HL-60 (cell line): ENCODE data around the gene IFI30.

Source experiments
- DNase-seq, 2 experiments: peaks; one replicate each; pipeline ENCODE4 v3.0.0-alpha.2; 2010 to 2020; ENCODE audit warnings: low read depth in 1 of 2, low spot score in 1 of 2
- H3K27ac ChIP-seq: fragments of 250-450 bp; sonication (Bioruptor Pico); replicated peaks from 2 replicates; pipeline ENCODE4 v1.5.1; 2020; ENCODE audit warnings: mild to moderate bottlenecking, moderate library complexity
- H3K27me3 ChIP-seq: fragments of 250-450 bp; sonication (Bioruptor Pico); 2 replicates; pipeline ENCODE4 v1.5.1; 2021; ENCODE audit warnings: mild to moderate bottlenecking, moderate library complexity; ENCODE audit not compliant: insufficient read depth, poor library complexity, severe bottlenecking
- H3K4me3 ChIP-seq: replicated peaks from 2 replicates; pipeline ENCODE4 v1.5.1; 2011; ENCODE audit warnings: mild to moderate bottlenecking, control low read depth, low read length; ENCODE audit not compliant: insufficient read depth
- GABPA ChIP-seq: IDR thresholded peaks from 2 replicates; pipeline ENCODE4 v1.6.1; 2012; ENCODE audit warnings: low read depth
- POLR2AphosphoS5 ChIP-seq: IDR thresholded peaks from 2 replicates; pipeline ENCODE4 v1.6.1; 2012; ENCODE audit warnings: low read depth
- SPI1 ChIP-seq: IDR thresholded peaks from 2 replicates; pipeline ENCODE4 v1.6.1; 2012; ENCODE audit warnings: low read depth, mild to moderate bottlenecking, borderline replicate concordance
- TF ChIP-seq, protein P1 (sequence below): IDR thresholded peaks from 2 replicates; pipeline ENCODE4 v1.6.1; 2012; ENCODE audit warnings: low read depth; ENCODE audit not compliant: insufficient replicate concordance
- TF ChIP-seq, protein P2 (sequence below): IDR thresholded peaks from one replicate; pipeline ENCODE4 v1.5.1; 2011; ENCODE audit warnings: low read length, control low read depth, inconsistent platforms; ENCODE audit not compliant: insufficient read depth

Gene IFI30

GRCh38 chr19:18152817-18153555 lies 20.6 kb upstream of the IFI30 start, which contains the start of gene PIK3R2:
TSS of gene PIK3R2 (plus strand) at chr19:18153163. CDS start at chr19:18155880, 2,717 bp downstream.
- TF ChIP-seq, protein P1, sequence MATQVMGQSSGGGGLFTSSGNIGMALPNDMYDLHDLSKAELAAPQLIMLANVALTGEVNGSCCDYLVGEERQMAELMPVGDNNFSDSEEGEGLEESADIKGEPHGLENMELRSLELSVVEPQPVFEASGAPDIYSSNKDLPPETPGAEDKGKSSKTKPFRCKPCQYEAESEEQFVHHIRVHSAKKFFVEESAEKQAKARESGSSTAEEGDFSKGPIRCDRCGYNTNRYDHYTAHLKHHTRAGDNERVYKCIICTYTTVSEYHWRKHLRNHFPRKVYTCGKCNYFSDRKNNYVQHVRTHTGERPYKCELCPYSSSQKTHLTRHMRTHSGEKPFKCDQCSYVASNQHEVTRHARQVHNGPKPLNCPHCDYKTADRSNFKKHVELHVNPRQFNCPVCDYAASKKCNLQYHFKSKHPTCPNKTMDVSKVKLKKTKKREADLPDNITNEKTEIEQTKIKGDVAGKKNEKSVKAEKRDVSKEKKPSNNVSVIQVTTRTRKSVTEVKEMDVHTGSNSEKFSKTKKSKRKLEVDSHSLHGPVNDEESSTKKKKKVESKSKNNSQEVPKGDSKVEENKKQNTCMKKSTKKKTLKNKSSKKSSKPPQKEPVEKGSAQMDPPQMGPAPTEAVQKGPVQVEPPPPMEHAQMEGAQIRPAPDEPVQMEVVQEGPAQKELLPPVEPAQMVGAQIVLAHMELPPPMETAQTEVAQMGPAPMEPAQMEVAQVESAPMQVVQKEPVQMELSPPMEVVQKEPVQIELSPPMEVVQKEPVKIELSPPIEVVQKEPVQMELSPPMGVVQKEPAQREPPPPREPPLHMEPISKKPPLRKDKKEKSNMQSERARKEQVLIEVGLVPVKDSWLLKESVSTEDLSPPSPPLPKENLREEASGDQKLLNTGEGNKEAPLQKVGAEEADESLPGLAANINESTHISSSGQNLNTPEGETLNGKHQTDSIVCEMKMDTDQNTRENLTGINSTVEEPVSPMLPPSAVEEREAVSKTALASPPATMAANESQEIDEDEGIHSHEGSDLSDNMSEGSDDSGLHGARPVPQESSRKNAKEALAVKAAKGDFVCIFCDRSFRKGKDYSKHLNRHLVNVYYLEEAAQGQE: no peak
- TF ChIP-seq POLR2AphosphoS5 (no peak; the same call in 1 of the 2 replicates), SPI1 (no peak), GABPA (0 out of 2 replicates have a peak, but pooled peaks have one; percentile 7)
- TF ChIP-seq, protein P2, sequence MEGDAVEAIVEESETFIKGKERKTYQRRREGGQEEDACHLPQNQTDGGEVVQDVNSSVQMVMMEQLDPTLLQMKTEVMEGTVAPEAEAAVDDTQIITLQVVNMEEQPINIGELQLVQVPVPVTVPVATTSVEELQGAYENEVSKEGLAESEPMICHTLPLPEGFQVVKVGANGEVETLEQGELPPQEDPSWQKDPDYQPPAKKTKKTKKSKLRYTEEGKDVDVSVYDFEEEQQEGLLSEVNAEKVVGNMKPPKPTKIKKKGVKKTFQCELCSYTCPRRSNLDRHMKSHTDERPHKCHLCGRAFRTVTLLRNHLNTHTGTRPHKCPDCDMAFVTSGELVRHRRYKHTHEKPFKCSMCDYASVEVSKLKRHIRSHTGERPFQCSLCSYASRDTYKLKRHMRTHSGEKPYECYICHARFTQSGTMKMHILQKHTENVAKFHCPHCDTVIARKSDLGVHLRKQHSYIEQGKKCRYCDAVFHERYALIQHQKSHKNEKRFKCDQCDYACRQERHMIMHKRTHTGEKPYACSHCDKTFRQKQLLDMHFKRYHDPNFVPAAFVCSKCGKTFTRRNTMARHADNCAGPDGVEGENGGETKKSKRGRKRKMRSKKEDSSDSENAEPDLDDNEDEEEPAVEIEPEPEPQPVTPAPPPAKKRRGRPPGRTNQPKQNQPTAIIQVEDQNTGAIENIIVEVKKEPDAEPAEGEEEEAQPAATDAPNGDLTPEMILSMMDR: no peak
- no peaks in the 10 kb centered on the region for H3K27me3 ChIP-seq
- peak within 1 kb of the TSS; percentile 99 for H3K27ac ChIP-seq
- peak within 1 kb of the TSS; percentile 84 for H3K4me3 ChIP-seq
- peak; percentile 96 to 99 for DNase-seq

DNA sequence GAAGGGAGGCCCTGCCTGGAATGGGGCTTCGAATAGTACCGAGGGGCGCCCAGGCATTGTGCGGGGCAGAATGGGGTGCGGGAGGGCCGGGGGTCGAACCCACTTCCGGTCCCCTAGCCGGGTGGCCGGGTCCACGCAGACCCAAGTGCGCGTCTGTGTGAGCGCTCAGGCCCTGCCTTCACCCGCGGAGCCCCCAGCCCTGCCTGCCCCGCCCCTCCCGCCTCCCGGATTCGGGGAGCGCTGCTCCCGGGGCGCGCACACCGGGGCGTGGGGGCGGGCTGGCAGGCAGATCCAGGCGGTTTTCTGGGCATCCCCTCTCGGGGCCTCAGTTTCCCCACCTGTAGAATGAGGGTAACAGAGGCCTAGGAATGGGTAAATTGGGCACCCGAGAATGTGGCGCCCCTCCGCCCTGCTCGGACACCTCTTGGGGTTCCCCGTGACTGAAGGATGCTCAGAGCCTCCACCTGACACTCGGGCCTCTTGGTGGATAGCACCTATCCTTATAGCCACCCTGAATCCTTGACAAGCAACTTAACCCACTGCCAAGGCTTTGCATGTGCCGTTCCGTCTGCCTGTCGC lies 20.0 kb upstream of the IFI30 start:
- H3K27ac ChIP-seq: peak overlapping the region; percentile 99
- TF ChIP-seq, protein P2: no peak
- TF ChIP-seq GABPA (no peak), SPI1 (no peak), POLR2AphosphoS5 (no peak)
- TF ChIP-seq, protein P1: no peak

DNA sequence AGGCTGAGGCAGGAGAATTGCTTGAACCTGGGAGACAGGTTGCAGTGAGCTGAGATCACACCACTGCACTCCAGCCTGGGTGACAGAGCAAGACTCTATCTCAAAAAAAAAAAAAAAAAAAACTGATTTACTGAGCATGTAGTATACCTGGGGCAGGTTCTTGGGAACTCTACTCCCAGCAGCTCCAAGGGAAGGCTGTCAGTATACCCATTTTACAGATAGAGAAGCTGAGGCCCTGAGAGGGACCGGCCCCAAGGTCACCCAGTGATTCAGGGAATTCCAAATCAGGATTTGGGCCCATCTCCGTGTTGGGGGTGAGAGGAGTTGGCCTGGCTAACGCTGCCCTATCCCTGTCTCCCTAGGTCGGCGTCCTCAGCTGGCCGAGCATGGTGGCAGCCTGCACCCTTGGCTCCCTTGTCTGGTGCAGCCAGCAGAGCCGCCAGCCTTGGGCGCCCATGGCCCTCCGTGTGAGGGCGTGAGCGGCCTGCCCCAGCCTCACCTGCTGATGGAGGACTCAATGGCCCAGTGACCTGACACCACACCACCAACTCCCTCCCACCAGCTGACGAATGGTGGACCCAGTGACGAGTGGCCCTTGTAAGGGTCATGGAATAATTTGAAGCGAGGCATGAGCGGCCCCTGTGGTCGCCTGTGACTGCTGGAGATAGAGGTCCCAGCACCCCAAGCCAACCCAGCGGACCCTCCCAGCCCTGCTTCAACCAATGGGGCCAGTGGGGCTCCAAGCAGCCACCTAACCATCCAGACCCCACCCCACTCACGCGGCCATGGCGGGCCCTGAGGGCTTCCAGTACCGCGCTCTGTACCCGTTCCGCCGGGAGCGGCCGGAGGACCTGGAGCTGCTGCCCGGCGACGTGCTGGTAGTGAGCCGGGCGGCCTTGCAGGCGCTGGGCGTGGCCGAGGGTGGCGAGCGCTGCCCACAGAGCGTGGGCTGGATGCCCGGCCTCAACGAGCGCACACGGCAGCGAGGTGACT lies 18.2 kb upstream of the IFI30 start:
- Histone ChIP-seq H3K27me3 (no peaks in the 10 kb centered on the region), H3K4me3 (no peak overlapping the region), H3K27ac (no peak overlapping the region)
- TF ChIP-seq, protein P2: no peak
- TF ChIP-seq, protein P1: no peak
- TF ChIP-seq SPI1 (no peak), GABPA (no peak), POLR2AphosphoS5 (no peak)
- no peak for DNase-seq

More for the DNA sequence above, 20.0 kb upstream of the IFI30 start:
- Histone ChIP-seq H3K4me3 (peak overlapping the region; percentile 84), H3K27me3 (no peaks in the 10 kb centered on the region)
- no peak for DNase-seq
